HL-60 (cell line): ENCODE measurements around the gene BRAF.

Source experiments
- CTCF ChIP-seq: IDR thresholded peaks from one replicate; pipeline ENCODE4 v1.5.1; 2011; ENCODE audit warnings: low read length, control low read depth, inconsistent platforms; ENCODE audit not compliant: insufficient read depth
- POLR2AphosphoS5 ChIP-seq: IDR thresholded peaks from 2 replicates; pipeline ENCODE4 v1.6.1; 2012; ENCODE audit warnings: low read depth
- REST ChIP-seq: IDR thresholded peaks from 2 replicates; pipeline ENCODE4 v1.6.1; 2012; ENCODE audit warnings: low read depth; ENCODE audit not compliant: insufficient replicate concordance

GRCh38 chr7:140961117-140961516, 36.4 kb upstream of the BRAF start:
- TF ChIP-seq CTCF (no peak), REST (no peak), POLR2AphosphoS5 (no peak)
